Parathyroid adenoma (tissue), 2 donors: ENCODE results near the gene RERE.

ENCODE experiments used
- H2AFZ ChIP-seq: fragments of 300-600 bp; sonication (generic); one replicate; pipeline ENCODE4 v1.7.0; 2017; ENCODE audit warnings: antibody characterized with exemption, mild to moderate bottlenecking
- H3K27ac ChIP-seq: fragments of 300-600 bp; sonication (generic); one replicate; pipeline ENCODE4 v1.7.0; 2017
- H3K27me3 ChIP-seq: fragments of 300-600 bp; sonication (generic); one replicate; pipeline ENCODE4 v1.7.0; 2017; ENCODE audit warnings: low read length; ENCODE audit not compliant: control insufficient read depth, insufficient read depth
- H3K36me3 ChIP-seq: fragments of 300-600 bp; sonication (generic); one replicate; pipeline ENCODE4 v1.7.0; 2017; ENCODE audit warnings: low read length; ENCODE audit not compliant: control insufficient read depth, insufficient read depth
- H3K4me1 ChIP-seq: fragments of 300-600 bp; sonication (generic); one replicate; pipeline ENCODE4 v1.7.0; 2017; ENCODE audit warnings: control low read depth
- H3K4me2 ChIP-seq: fragments of 300-600 bp; sonication (generic); one replicate; pipeline ENCODE4 v1.7.0; 2017; ENCODE audit warnings: low read length
- H3K4me3 ChIP-seq: fragments of 300-600 bp; sonication (generic); one replicate; pipeline ENCODE4 v1.7.0; 2017; ENCODE audit warnings: low read depth, low read length
- H3K79me2 ChIP-seq: fragments of 300-600 bp; sonication (generic); one replicate; pipeline ENCODE4 v1.7.0; 2017; ENCODE audit warnings: control low read depth
- H3K9ac ChIP-seq: fragments of 300-600 bp; sonication (generic); one replicate; pipeline ENCODE4 v1.7.0; 2017; ENCODE audit warnings: mild to moderate bottlenecking
- H3K9me3 ChIP-seq: fragments of 300-600 bp; sonication (generic); one replicate; pipeline ENCODE4 v1.7.0; 2017; ENCODE audit warnings: low read length; ENCODE audit not compliant: control insufficient read depth
- CTCF ChIP-seq: fragments of 300-600 bp; sonication (generic); IDR thresholded peaks from one replicate; pipeline ENCODE4 v1.7.0; 2017; ENCODE audit warnings: antibody characterized with exemption, mild to moderate bottlenecking
- donor health status: primary hyperparathyroidism.

RERE gene

GRCh38 chr1:8545078-8545477, 272.4 kb downstream of the RERE start:
- peaks cover 9% of the 10 kb centered on the region for H3K79me2 ChIP-seq
- no peaks in the 10 kb centered on the region for H3K4me1 ChIP-seq
- H3K9me3 ChIP-seq: no peaks in the 10 kb centered on the region
- no peaks in the 10 kb centered on the region for H3K36me3 ChIP-seq
- no peak overlapping the region for H3K4me3 ChIP-seq
- no peak overlapping the region for H3K4me2 ChIP-seq
- no peak overlapping the region for H3K9ac ChIP-seq
- H3K27ac ChIP-seq: no peak overlapping the region
- H2AFZ ChIP-seq: no peak overlapping the region
- no peaks in the 10 kb centered on the region for H3K27me3 ChIP-seq
- TF ChIP-seq CTCF: no peak

- no peaks in the 10 kb centered on the region for H3K9me3 ChIP-seq
- H3K9ac ChIP-seq: no peak overlapping the region
- no peak overlapping the region for H3K4me2 ChIP-seq
- H2AFZ ChIP-seq: no peak overlapping the region
- H3K27me3 ChIP-seq: no peaks in the 10 kb centered on the region
- H3K79me2 ChIP-seq: peaks cover 10% of the 10 kb centered on the region
- no peak overlapping the region for H3K4me3 ChIP-seq
- H3K4me1 ChIP-seq: no peaks in the 10 kb centered on the region
- TF ChIP-seq CTCF: no peak
- no peak overlapping the region for H3K27ac ChIP-seq
- no peaks in the 10 kb centered on the region for H3K36me3 ChIP-seq
Measured at GRCh38 chr1:8544644-8545043, 272.8 kb downstream of the RERE start.

GRCh38 chr1:8543965-8544364, 273.5 kb downstream of the RERE start:
- H3K4me3 ChIP-seq: no peak overlapping the region

GRCh38 chr1:8541961-8542521, 275.4 kb downstream of the RERE start:
- Histone ChIP-seq H3K79me2 (peaks cover 11% of the 10 kb centered on the region), H3K9ac (no peak overlapping the region), H3K4me3 (no peak overlapping the region), H3K4me2 (no peak overlapping the region), H2AFZ (no peak overlapping the region), H3K27ac (no peak overlapping the region), H3K4me1 (no peaks in the 10 kb centered on the region), H3K27me3 (no peaks in the 10 kb centered on the region), H3K36me3 (no peaks in the 10 kb centered on the region), H3K9me3 (no peaks in the 10 kb centered on the region)
- TF ChIP-seq CTCF: no peak

More at GRCh38 chr1:8543965-8544364, 273.5 kb downstream of the RERE start:
- H3K4me2 ChIP-seq: no peak overlapping the region
- H3K36me3 ChIP-seq: no peaks in the 10 kb centered on the region
- no peaks in the 10 kb centered on the region for H3K4me1 ChIP-seq
- H2AFZ ChIP-seq: no peak overlapping the region
- H3K27me3 ChIP-seq: no peaks in the 10 kb centered on the region
- peaks cover 11% of the 10 kb centered on the region for H3K79me2 ChIP-seq
- H3K9me3 ChIP-seq: no peaks in the 10 kb centered on the region
- no peak overlapping the region for H3K27ac ChIP-seq
- no peak for TF ChIP-seq CTCF
- H3K9ac ChIP-seq: no peak overlapping the region

GRCh38 chr1:8540971-8541370, 276.5 kb downstream of the RERE start:
- Histone ChIP-seq H3K79me2 (peaks cover 11% of the 10 kb centered on the region), H3K4me1 (no peaks in the 10 kb centered on the region), H3K27ac (no peak overlapping the region), H3K36me3 (no peaks in the 10 kb centered on the region), H2AFZ (no peak overlapping the region), H3K4me2 (no peak overlapping the region), H3K4me3 (no peak overlapping the region), H3K9ac (no peak overlapping the region), H3K27me3 (no peaks in the 10 kb centered on the region), H3K9me3 (no peaks in the 10 kb centered on the region)
- no peak for TF ChIP-seq CTCF
